ENCODE measurements around the gene RYR1.

DNA sequence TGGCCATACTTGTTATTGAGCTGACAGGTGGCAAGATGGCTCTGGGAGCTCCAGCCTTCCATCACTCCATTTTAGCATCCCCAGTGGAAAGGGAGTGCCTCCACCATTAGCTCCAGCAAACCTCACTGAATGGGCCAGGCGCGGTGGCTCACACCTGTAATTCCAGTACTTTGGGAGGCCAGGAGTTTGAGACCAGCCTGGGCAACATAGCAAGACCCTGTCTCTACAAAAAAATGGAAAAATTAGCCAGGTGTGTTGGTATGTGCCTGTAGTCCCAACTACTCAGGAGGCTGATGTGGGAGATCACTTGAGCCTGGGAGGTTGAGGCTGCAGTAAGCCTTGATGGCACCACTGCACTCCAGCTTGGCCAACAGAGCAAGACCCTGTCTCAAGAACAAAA is 98.0 kb downstream of the RYR1 start:
- TF ChIP-seq, protein P1, sequence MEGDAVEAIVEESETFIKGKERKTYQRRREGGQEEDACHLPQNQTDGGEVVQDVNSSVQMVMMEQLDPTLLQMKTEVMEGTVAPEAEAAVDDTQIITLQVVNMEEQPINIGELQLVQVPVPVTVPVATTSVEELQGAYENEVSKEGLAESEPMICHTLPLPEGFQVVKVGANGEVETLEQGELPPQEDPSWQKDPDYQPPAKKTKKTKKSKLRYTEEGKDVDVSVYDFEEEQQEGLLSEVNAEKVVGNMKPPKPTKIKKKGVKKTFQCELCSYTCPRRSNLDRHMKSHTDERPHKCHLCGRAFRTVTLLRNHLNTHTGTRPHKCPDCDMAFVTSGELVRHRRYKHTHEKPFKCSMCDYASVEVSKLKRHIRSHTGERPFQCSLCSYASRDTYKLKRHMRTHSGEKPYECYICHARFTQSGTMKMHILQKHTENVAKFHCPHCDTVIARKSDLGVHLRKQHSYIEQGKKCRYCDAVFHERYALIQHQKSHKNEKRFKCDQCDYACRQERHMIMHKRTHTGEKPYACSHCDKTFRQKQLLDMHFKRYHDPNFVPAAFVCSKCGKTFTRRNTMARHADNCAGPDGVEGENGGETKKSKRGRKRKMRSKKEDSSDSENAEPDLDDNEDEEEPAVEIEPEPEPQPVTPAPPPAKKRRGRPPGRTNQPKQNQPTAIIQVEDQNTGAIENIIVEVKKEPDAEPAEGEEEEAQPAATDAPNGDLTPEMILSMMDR (IDR thresholded peaks at IDR 0.05) = no peak
- no peak for TF ChIP-seq POLR2A (IDR thresholded peaks at IDR 0.05)
